ENCODE results near the gene GRIN3B.
A peak's percentile ranks its signal among the peaks of the same experiment; 100 is the strongest.

GRIN3B gene

GRCh38 chr19:977058-977464 lies 23.2 kb upstream of the GRIN3B start:
- POLR2A ChIA-PET = no interaction called here
- WGBS (ENCODE audit: insufficient coverage) = 93% methylated on average over 23 of the region's 24 CpGs
- DNase-seq = no peak
- no peak overlapping the region for H3K4me3 ChIP-seq (ENCODE audit: control insufficient read depth in 1 of 7, extremely low read depth in 1 of 7, insufficient read depth in 4 of 7, low read depth in 2 of 7, low read length in 6 of 7)
- no peaks in the 10 kb centered on the region for H3K9me3 ChIP-seq (ENCODE audit: control extremely low read depth in 1 of 5, control insufficient read depth in 4 of 5, insufficient read depth in 2 of 5, low read depth in 1 of 5, low read length in 4 of 5)
- no peak overlapping the region for H3K27ac ChIP-seq (ENCODE audit: insufficient read depth in 1 of 2, low read depth in 1 of 2, low read length in 2 of 2, poor library complexity in 1 of 2, severe bottlenecking in 2 of 2)
- H3K4me1 ChIP-seq (ENCODE audit: control extremely low read depth in 1 of 4, control insufficient read depth in 4 of 4, insufficient read depth in 4 of 4, low read length in 3 of 4) = no peaks in the 10 kb centered on the region
- CTCF ChIA-PET = interaction anchor here (0.9 to 1.3 kb wide), 2 partner anchors 21 to 42 kb away, joined by 3 read pairs; no protein-coding TSS in a partner anchor
- peaks cover 0 to 11% (median 3%) of the 10 kb centered on the region in 4 experiments for H3K36me3 ChIP-seq (ENCODE audit: control insufficient read depth in 4 of 4, insufficient read depth in 4 of 4, low read length in 3 of 4)
- H3K27me3 ChIP-seq (replicated peaks in 2 of 5; ENCODE audit: control insufficient read depth in 4 of 5, insufficient read depth in 5 of 5, low read length in 4 of 5) = no peaks in the 10 kb centered on the region

- DNase-seq = no peak
- POLR2A ChIA-PET = no interaction called here
- Histone ChIP-seq H3K4me1 (ENCODE audit: control extremely low read depth in 1 of 4, control insufficient read depth in 4 of 4, insufficient read depth in 4 of 4, low read length in 3 of 4) (peaks cover 0 to 17% (median 13%) of the 10 kb centered on the region in 4 experiments), H3K36me3 (ENCODE audit: control insufficient read depth in 4 of 4, insufficient read depth in 4 of 4, low read length in 3 of 4) (no peaks in the 10 kb centered on the region), H3K4me3 (ENCODE audit: control insufficient read depth in 1 of 7, extremely low read depth in 1 of 7, insufficient read depth in 4 of 7, low read depth in 2 of 7, low read length in 6 of 7) (no peak overlapping the region), H3K27ac (ENCODE audit: insufficient read depth in 1 of 2, low read depth in 1 of 2, low read length in 2 of 2, poor library complexity in 1 of 2, severe bottlenecking in 2 of 2) (no peak overlapping the region), H3K27me3 (replicated peaks in 2 of 5; ENCODE audit: control insufficient read depth in 4 of 5, insufficient read depth in 5 of 5, low read length in 4 of 5) (no peaks in the 10 kb centered on the region), H3K9me3 (ENCODE audit: control extremely low read depth in 1 of 5, control insufficient read depth in 4 of 5, insufficient read depth in 2 of 5, low read depth in 1 of 5, low read length in 4 of 5) (no peaks in the 10 kb centered on the region)
- CTCF ChIA-PET = interaction anchor here (0.9 to 5.7 kb wide), 3 partner anchors 43 to 123 kb away, joined by 3 to 90 read pairs (median 3); no protein-coding TSS in a partner anchor
- WGBS (ENCODE audit: insufficient coverage) = 93% methylated on average over 12 of the region's 19 CpGs
These were observed 20.9 kb upstream of the GRIN3B start for GRCh38 chr19:979318-979741.

- Histone ChIP-seq H3K4me3 (ENCODE audit: control insufficient read depth in 1 of 7, extremely low read depth in 1 of 7, insufficient read depth in 4 of 7, low read depth in 2 of 7, low read length in 6 of 7) (no peak overlapping the region), H3K36me3 (ENCODE audit: control insufficient read depth in 4 of 4, insufficient read depth in 4 of 4, low read length in 3 of 4) (peaks cover 0 to 1% (median 0%) of the 10 kb centered on the region in 4 experiments), H3K9me3 (ENCODE audit: control extremely low read depth in 1 of 5, control insufficient read depth in 4 of 5, insufficient read depth in 2 of 5, low read depth in 1 of 5, low read length in 4 of 5) (no peaks in the 10 kb centered on the region), H3K27ac (ENCODE audit: insufficient read depth in 1 of 2, low read depth in 1 of 2, low read length in 2 of 2, poor library complexity in 1 of 2, severe bottlenecking in 2 of 2) (peak overlapping the region in 1 of 2 experiments; percentile 58), H3K4me1 (ENCODE audit: control extremely low read depth in 1 of 4, control insufficient read depth in 4 of 4, insufficient read depth in 4 of 4, low read length in 3 of 4) (peaks cover 0 to 27% (median 19%) of the 10 kb centered on the region in 4 experiments), H3K27me3 (replicated peaks in 2 of 5; ENCODE audit: control insufficient read depth in 4 of 5, insufficient read depth in 5 of 5, low read length in 4 of 5) (no peaks in the 10 kb centered on the region)
- ChIA-PET POLR2A (interaction anchor here (0.7 kb wide), 1 partner anchor 162 kb away, joined by 4 read pairs; no protein-coding TSS in a partner anchor), CTCF (interaction anchor here (1.5 to 5.7 kb wide), 5 partner anchors 11 to 211 kb away, joined by 3 to 90 read pairs (median 6); no protein-coding TSS in a partner anchor)
- WGBS (ENCODE audit: insufficient coverage) = 81% methylated on average over 30 of the region's 32 CpGs
- DNase-seq = no peak
These were observed 19.9 kb upstream of the GRIN3B start for GRCh38 chr19:980133-980998.

GRCh38 chr19:982567-983170 lies 17.6 kb upstream of the GRIN3B start:
- no peak overlapping the region for H3K27ac ChIP-seq (ENCODE audit: insufficient read depth in 1 of 2, low read depth in 1 of 2, low read length in 2 of 2, poor library complexity in 1 of 2, severe bottlenecking in 2 of 2)

GRCh38 chr19:984165-984967 lies 15.9 kb upstream of the GRIN3B start, which contains the start of gene WDR18:
Gene WDR18 (plus strand): TSS chr19:984345. CDS start chr19:984354, 9 bp downstream.
- peak; percentile 86 to 92 (median 90) for DNase-seq
- H3K27me3 ChIP-seq (replicated peaks in 2 of 5; ENCODE audit: control insufficient read depth in 4 of 5, insufficient read depth in 5 of 5, low read length in 4 of 5) = no peaks in the 10 kb centered on the region
- 0% methylated on average over 37 of the region's 78 CpGs for WGBS (ENCODE audit: insufficient coverage)
- CTCF ChIA-PET = interaction anchor here (0.8 to 5.7 kb wide), 10 partner anchors 11 to 121 kb away, joined by 3 to 90 read pairs (median 4); no protein-coding TSS in a partner anchor
- peak within 1 kb of the TSS; percentile 76 to 98 (median 93) for H3K4me3 ChIP-seq (ENCODE audit: control insufficient read depth in 1 of 7, extremely low read depth in 1 of 7, insufficient read depth in 4 of 7, low read depth in 2 of 7, low read length in 6 of 7)
- peaks cover 9 to 30% (median 25%) of the 10 kb centered on the region in 4 experiments for H3K36me3 ChIP-seq (ENCODE audit: control insufficient read depth in 4 of 4, insufficient read depth in 4 of 4, low read length in 3 of 4)
- peak within 1 kb of the TSS; percentile 74 to 87 for H3K27ac ChIP-seq (ENCODE audit: insufficient read depth in 1 of 2, low read depth in 1 of 2, low read length in 2 of 2, poor library complexity in 1 of 2, severe bottlenecking in 2 of 2)
- POLR2A ChIA-PET = interaction anchor here (1.2 to 1.8 kb wide), 3 partner anchors 37 to 75 kb away, joined by 4 to 6 read pairs (median 5); partner anchors contain the start of genes RNU6-2 and TMEM259
- no peaks in the 10 kb centered on the region for H3K9me3 ChIP-seq (ENCODE audit: control extremely low read depth in 1 of 5, control insufficient read depth in 4 of 5, insufficient read depth in 2 of 5, low read depth in 1 of 5, low read length in 4 of 5)
- H3K4me1 ChIP-seq (ENCODE audit: control extremely low read depth in 1 of 4, control insufficient read depth in 4 of 4, insufficient read depth in 4 of 4, low read length in 3 of 4) = peaks cover 0 to 33% (median 19%) of the 10 kb centered on the region in 4 experiments

More at GRCh38 chr19:982567-983170, 17.6 kb upstream of the GRIN3B start:
- Histone ChIP-seq H3K36me3 (ENCODE audit: control insufficient read depth in 4 of 4, insufficient read depth in 4 of 4, low read length in 3 of 4) (peaks cover 9 to 20% (median 15%) of the 10 kb centered on the region in 4 experiments), H3K9me3 (ENCODE audit: control extremely low read depth in 1 of 5, control insufficient read depth in 4 of 5, insufficient read depth in 2 of 5, low read depth in 1 of 5, low read length in 4 of 5) (no peaks in the 10 kb centered on the region), H3K4me1 (ENCODE audit: control extremely low read depth in 1 of 4, control insufficient read depth in 4 of 4, insufficient read depth in 4 of 4, low read length in 3 of 4) (peaks cover 0 to 31% (median 19%) of the 10 kb centered on the region in 4 experiments), H3K27me3 (replicated peaks in 2 of 5; ENCODE audit: control insufficient read depth in 4 of 5, insufficient read depth in 5 of 5, low read length in 4 of 5) (no peaks in the 10 kb centered on the region), H3K4me3 (ENCODE audit: control insufficient read depth in 1 of 7, extremely low read depth in 1 of 7, insufficient read depth in 4 of 7, low read depth in 2 of 7, low read length in 6 of 7) (peak overlapping the region in 4 of 7 experiments; percentile 36 to 62 (median 52))
- CTCF ChIA-PET = interaction anchor here (1.0 to 5.7 kb wide), 12 partner anchors 13 to 213 kb away, joined by 3 to 90 read pairs (median 6); no protein-coding TSS in a partner anchor
- under 1% methylated on average over 46 of the region's 46 CpGs for WGBS (ENCODE audit: insufficient coverage)
- DNase-seq = peak; percentile 72 to 77 (median 77)
- POLR2A ChIA-PET = interaction anchor here (0.6 to 1.8 kb wide), 2 partner anchors 58 to 60 kb away, joined by 3 to 6 read pairs; no protein-coding TSS in a partner anchor

- no peaks in the 10 kb centered on the region for H3K9me3 ChIP-seq (ENCODE audit: control extremely low read depth in 1 of 5, control insufficient read depth in 4 of 5, insufficient read depth in 2 of 5, low read depth in 1 of 5, low read length in 4 of 5)
- H3K27ac ChIP-seq (ENCODE audit: insufficient read depth in 1 of 2, low read depth in 1 of 2, low read length in 2 of 2, poor library complexity in 1 of 2, severe bottlenecking in 2 of 2) = no peak overlapping the region
- H3K36me3 ChIP-seq (ENCODE audit: control insufficient read depth in 4 of 4, insufficient read depth in 4 of 4, low read length in 3 of 4) = peaks cover 17 to 47% (median 38%) of the 10 kb centered on the region in 4 experiments
- DNase-seq = no peak
- H3K27me3 ChIP-seq (replicated peaks in 2 of 5; ENCODE audit: control insufficient read depth in 4 of 5, insufficient read depth in 5 of 5, low read length in 4 of 5) = no peaks in the 10 kb centered on the region
- H3K4me3 ChIP-seq (ENCODE audit: control insufficient read depth in 1 of 7, extremely low read depth in 1 of 7, insufficient read depth in 4 of 7, low read depth in 2 of 7, low read length in 6 of 7) = no peak overlapping the region
- CTCF ChIA-PET = interaction anchor here (0.6 kb wide), 1 partner anchor 319 kb away, joined by 3 read pairs; no protein-coding TSS in a partner anchor
- POLR2A ChIA-PET = no interaction called here
- peaks cover 0 to 34% (median 19%) of the 10 kb centered on the region in 4 experiments for H3K4me1 ChIP-seq (ENCODE audit: control extremely low read depth in 1 of 4, control insufficient read depth in 4 of 4, insufficient read depth in 4 of 4, low read length in 3 of 4)
- 98% methylated on average over 12 of the region's 14 CpGs for WGBS (ENCODE audit: insufficient coverage)
These were observed 14.1 kb upstream of the GRIN3B start for GRCh38 chr19:986083-986482.
